HepG2 (cell line): ENCODE measurements around the gene CEP43. TPM values are rescaled to one million over a fixed set of nuclear protein-coding genes. Genes with fewer than 3 reads are reported as not detected.

Experiments
- CEBPG ChIP-seq: IDR thresholded peaks from 2 replicates; pipeline ENCODE4 v1.6.1; 2016
- EZH2 ChIP-seq: conservative IDR thresholded peaks from 2 replicates; pipeline ENCODE4 v1.6.1; 2012; ENCODE audit warnings: mild to moderate bottlenecking, low read depth, low read length, moderate library complexity
- FOXP1 ChIP-seq, 2 experiments: fragments of 450-650 bp in 1 of 2; IDR thresholded peaks; 2 replicates each; pipeline ENCODE4 v1.6.1; 2017 to 2018; ENCODE audit warnings: antibody characterized with exemption in 1 of 2
- IKZF5 ChIP-seq: IDR thresholded peaks from 2 replicates; pipeline ENCODE4 v1.6.1; 2018; ENCODE audit warnings: missing genetic modification reagents, mild to moderate bottlenecking, missing compliant biosample characterization
- IRF1 ChIP-seq: sonication (generic); formaldehyde crosslinking; IDR thresholded peaks from 2 replicates; pipeline ENCODE4 v1.4.0; 2020; ENCODE audit warnings: low read depth, mild to moderate bottlenecking, missing genetic modification reagents
- KLF16 ChIP-seq, 2 experiments: sonication (generic) in 1 of 2; formaldehyde crosslinking in 1 of 2; IDR thresholded peaks; 2 replicates each; pipeline versions ENCODE4 v1.6.1 to v1.8.0; 2016 to 2023; ENCODE audit warnings: missing genetic modification reagents in 2 of 2, missing compliant biosample characterization in 1 of 2
- RORA ChIP-seq: sonication (generic); formaldehyde crosslinking; IDR thresholded peaks from 2 replicates; pipeline ENCODE4 v1.5.0; 2020; ENCODE audit warnings: mild to moderate bottlenecking, missing genetic modification reagents, moderate library complexity
- SALL1 ChIP-seq: sonication (generic); formaldehyde crosslinking; IDR thresholded peaks from 2 replicates; pipeline ENCODE4 v1.8.0; 2022; ENCODE audit warnings: mild to moderate bottlenecking, missing genetic modification reagents
- ZBTB43 ChIP-seq: sonication (generic); formaldehyde crosslinking; conservative IDR thresholded peaks from 2 replicates; pipeline ENCODE4 v1.4.0; 2020; ENCODE audit warnings: missing genetic modification reagents
- ZFP90 ChIP-seq: sonication (generic); formaldehyde crosslinking; IDR thresholded peaks from 2 replicates; pipeline ENCODE4 v1.8.0; 2022; ENCODE audit warnings: missing genetic modification reagents, mild to moderate bottlenecking, inconsistent platforms, borderline replicate concordance
- ZFY ChIP-seq: sonication (generic); formaldehyde crosslinking; IDR thresholded peaks from 2 replicates; pipeline ENCODE4 v1.4.0; 2020; ENCODE audit warnings: missing genetic modification reagents
- ZNF234 ChIP-seq: sonication (generic); formaldehyde crosslinking; conservative IDR thresholded peaks from 2 replicates; pipeline ENCODE4 v1.5.1; 2020; ENCODE audit warnings: mild to moderate bottlenecking, missing genetic modification reagents
- ZNF329 ChIP-seq: sonication (generic); formaldehyde crosslinking; IDR thresholded peaks from 2 replicates; pipeline ENCODE4 v1.9.0; 2021; ENCODE audit warnings: low read depth, mild to moderate bottlenecking, missing genetic modification reagents
- ZNF33B ChIP-seq: sonication (generic); formaldehyde crosslinking; IDR thresholded peaks from 2 replicates; pipeline ENCODE4 v1.5.1; 2020; ENCODE audit warnings: mild to moderate bottlenecking, missing genetic modification reagents
- ZNF350 ChIP-seq: sonication (generic); formaldehyde crosslinking; IDR thresholded peaks from 2 replicates; pipeline ENCODE4 v1.4.0; 2020; ENCODE audit warnings: mild to moderate bottlenecking, low read depth, missing genetic modification reagents, borderline replicate concordance
- ZNF441 ChIP-seq: sonication (generic); formaldehyde crosslinking; IDR thresholded peaks from 2 replicates; pipeline ENCODE4 v1.7.0; 2021; ENCODE audit warnings: missing genetic modification reagents, borderline replicate concordance
- ZNF446 ChIP-seq: sonication (generic); formaldehyde crosslinking; IDR thresholded peaks from 2 replicates; pipeline ENCODE4 v1.5.0; 2020; ENCODE audit warnings: mild to moderate bottlenecking, missing genetic modification reagents
- ZNF598 ChIP-seq: sonication (generic); formaldehyde crosslinking; IDR thresholded peaks from 2 replicates; pipeline ENCODE4 v1.5.1; 2020; ENCODE audit warnings: mild to moderate bottlenecking, missing genetic modification reagents, borderline replicate concordance
- ZNF674 ChIP-seq: sonication (generic); formaldehyde crosslinking; IDR thresholded peaks from 2 replicates; pipeline ENCODE4 v1.5.0; 2020; ENCODE audit warnings: low read depth, mild to moderate bottlenecking, missing genetic modification reagents
- polyA plus RNA-seq, 8 experiments: library from polyadenylated mRNA; depleted of rRNA in 3 of 8; stranded (reverse) in 7 of 8; unstranded in 1 of 8; fragments of >200 nt; fragmentation: Illumina TruSeq in 4 of 8; extraction: Trizol in 4 of 8; gene quantifications; 2 replicates each; pipeline versions ENCODE4 v1.2.1 to v1.2.3, GENCODE V29; 2011 to 2016; ENCODE audit warnings: low read depth in 4 of 8, missing spikeins in 1 of 8, mixed read lengths in 1 of 8; ENCODE audit not compliant: insufficient read depth in 1 of 8
- total RNA-seq, 5 experiments: library from RNA; depleted of rRNA; stranded (reverse); fragments of >200 nt; fragmentation: Illumina TruSeq; extraction: Trizol; gene quantifications; 2 replicates each; pipeline ENCODE4 v1.2.3, GENCODE V29; 2016; ENCODE audit warnings: low read depth in 1 of 5
- TF ChIP-seq, protein P1 (sequence below): IDR thresholded peaks from 2 replicates; pipeline ENCODE4 v1.4.0; 2020; ENCODE audit warnings: mild to moderate bottlenecking, missing genetic modification reagents
- TF ChIP-seq, protein P2 (sequence below): sonication (generic); formaldehyde crosslinking; IDR thresholded peaks from 2 replicates; pipeline ENCODE4 v1.4.0; 2020; ENCODE audit warnings: mild to moderate bottlenecking, missing genetic modification reagents

The CEP43 gene
- total and polyA plus RNA-seq, 2 of the 13 experiments (the other 11 are each of a cell fraction or from before 2014, with no cell fraction given), result 29.3 to 73.9 TPM

DNA sequence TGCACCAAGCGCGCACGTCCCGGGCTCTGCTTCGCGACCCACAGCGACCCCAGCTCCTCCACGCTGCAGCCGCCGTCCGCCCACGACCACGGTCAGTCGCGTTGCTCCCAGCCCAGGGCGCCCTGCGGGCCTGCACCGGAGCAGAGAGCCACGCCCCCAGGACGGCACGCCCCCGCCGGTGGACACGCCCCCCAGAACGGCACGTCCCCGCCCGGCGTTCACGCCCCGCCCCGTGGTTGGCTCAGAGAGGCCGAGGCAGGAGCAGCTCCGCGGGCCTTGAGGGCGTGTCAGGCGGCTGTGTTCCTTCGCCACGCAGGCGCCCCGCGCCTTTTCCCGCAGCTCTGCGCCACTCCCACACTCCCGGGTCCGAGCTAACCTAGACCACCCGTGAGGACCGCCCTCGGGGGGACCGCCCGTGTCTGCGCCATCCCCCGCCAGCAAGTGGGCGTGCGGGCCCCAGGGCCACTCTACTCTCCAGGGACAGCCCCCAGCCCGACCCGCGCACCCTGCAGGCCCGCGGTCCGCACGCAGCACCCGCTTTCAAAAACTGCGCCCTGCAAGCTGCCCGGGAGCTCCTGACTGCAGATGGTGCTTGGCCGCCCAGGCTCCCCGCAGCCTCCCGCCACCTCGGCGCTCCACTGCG lies 42.6 kb upstream of the CEP43 start, which contains the start of gene RNASET2 (continued):
- TF ChIP-seq IRF1 (CRISPR knock-in tag) (peak; percentile 53; the same call in 1 of the 2 replicates), RORA (CRISPR knock-in tag) (no peak), EZH2 (no peak), ZNF33B (peak; percentile 36; the same call in 1 of the 2 replicates), ZNF674 (CRISPR knock-in tag) (peak; percentile 88), ZNF234 (CRISPR knock-in tag) (peak; percentile 76), ZNF598 (CRISPR knock-in tag) (0 out of 2 replicates have a peak, but pooled peaks have one; percentile 61), IKZF5 (CRISPR knock-in tag) (no peak), KLF16 (CRISPR knock-in tag; IDR thresholded peaks at IDR 0.05) (peak; percentile 86 to 95; a peak in 3 of 4 replicates), ZFP90 (CRISPR knock-in tag) (peak; percentile 55; the same call in 1 of the 2 replicates), ZNF329 (CRISPR knock-in tag) (peak; percentile 76; the same call in 1 of the 2 replicates), ZNF350 (CRISPR knock-in tag) (peak; percentile 94; the same call in 1 of the 2 replicates), CEBPG (CRISPR knock-in tag) (peak; percentile 25; the same call in 1 of the 2 replicates), ZBTB43 (CRISPR knock-in tag) (peak; percentile 53; the same call in 1 of the 2 replicates), ZNF441 (CRISPR knock-in tag) (no peak), SALL1 (peak; percentile 76), FOXP1 (IDR thresholded peaks at IDR 0.05) (no peak), FOXP1 (CRISPR knock-in tag; IDR thresholded peaks at IDR 0.05) (peak; percentile 5; the same call in 1 of the 2 replicates), ZNF446 (CRISPR knock-in tag) (peak; percentile 96), ZFY (peak; percentile 93)
- TF ChIP-seq, protein P1, sequence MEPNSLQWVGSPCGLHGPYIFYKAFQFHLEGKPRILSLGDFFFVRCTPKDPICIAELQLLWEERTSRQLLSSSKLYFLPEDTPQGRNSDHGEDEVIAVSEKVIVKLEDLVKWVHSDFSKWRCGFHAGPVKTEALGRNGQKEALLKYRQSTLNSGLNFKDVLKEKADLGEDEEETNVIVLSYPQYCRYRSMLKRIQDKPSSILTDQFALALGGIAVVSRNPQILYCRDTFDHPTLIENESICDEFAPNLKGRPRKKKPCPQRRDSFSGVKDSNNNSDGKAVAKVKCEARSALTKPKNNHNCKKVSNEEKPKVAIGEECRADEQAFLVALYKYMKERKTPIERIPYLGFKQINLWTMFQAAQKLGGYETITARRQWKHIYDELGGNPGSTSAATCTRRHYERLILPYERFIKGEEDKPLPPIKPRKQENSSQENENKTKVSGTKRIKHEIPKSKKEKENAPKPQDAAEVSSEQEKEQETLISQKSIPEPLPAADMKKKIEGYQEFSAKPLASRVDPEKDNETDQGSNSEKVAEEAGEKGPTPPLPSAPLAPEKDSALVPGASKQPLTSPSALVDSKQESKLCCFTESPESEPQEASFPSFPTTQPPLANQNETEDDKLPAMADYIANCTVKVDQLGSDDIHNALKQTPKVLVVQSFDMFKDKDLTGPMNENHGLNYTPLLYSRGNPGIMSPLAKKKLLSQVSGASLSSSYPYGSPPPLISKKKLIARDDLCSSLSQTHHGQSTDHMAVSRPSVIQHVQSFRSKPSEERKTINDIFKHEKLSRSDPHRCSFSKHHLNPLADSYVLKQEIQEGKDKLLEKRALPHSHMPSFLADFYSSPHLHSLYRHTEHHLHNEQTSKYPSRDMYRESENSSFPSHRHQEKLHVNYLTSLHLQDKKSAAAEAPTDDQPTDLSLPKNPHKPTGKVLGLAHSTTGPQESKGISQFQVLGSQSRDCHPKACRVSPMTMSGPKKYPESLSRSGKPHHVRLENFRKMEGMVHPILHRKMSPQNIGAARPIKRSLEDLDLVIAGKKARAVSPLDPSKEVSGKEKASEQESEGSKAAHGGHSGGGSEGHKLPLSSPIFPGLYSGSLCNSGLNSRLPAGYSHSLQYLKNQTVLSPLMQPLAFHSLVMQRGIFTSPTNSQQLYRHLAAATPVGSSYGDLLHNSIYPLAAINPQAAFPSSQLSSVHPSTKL (CRISPR knock-in tag), result peak; percentile 38; the same call in 1 of the 2 replicates
- TF ChIP-seq, protein P2, sequence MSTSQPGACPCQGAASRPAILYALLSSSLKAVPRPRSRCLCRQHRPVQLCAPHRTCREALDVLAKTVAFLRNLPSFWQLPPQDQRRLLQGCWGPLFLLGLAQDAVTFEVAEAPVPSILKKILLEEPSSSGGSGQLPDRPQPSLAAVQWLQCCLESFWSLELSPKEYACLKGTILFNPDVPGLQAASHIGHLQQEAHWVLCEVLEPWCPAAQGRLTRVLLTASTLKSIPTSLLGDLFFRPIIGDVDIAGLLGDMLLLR (CRISPR knock-in tag), result 0 out of 2 replicates have a peak, but pooled peaks have one; percentile 47
